Caco-2 (cell line): ENCODE measurements around the gene RXFP3. TPM values are rescaled to one million over a fixed set of nuclear protein-coding genes. Genes with fewer than 3 reads are reported as not detected.
"Not testable (repeated sequence)": the region's sequence is repeated elsewhere in the genome, so short reads cannot be mapped to it uniquely, and the experiment has no call there.

Source experiments
- BruUV-seq: library from RNA; stranded (reverse); fragments of 400-500 nt; replicated peaks from 2 replicates; lab custom pipeline; 2021; lab: Mats Ljungman, UMichigan
- CTCF ChIA-PET: fragments of 300-600 bp; sonication (Branson Sonifier 250); formaldehyde crosslinking; loops from one replicate; lab custom pipeline; 2022; ENCODE audit warnings: antibody characterized with exemption; lab: Charles Lee
- POLR2A ChIA-PET: fragments of 300-600 bp; sonication (Branson Sonifier 250); formaldehyde crosslinking; loops from one replicate; lab custom pipeline; 2022; ENCODE audit warnings: antibody characterized with exemption; lab: Charles Lee
- DNase-seq, 2 experiments: peaks; one replicate each; pipeline versions ENCODE4 v3.0.0 to v3.0.0-alpha.2; 2020 to 2022
- H3K27me3 ChIP-seq: replicated peaks from 2 replicates; pipeline ENCODE4 v1.6.0; 2011; ENCODE audit warnings: low read length; ENCODE audit not compliant: control insufficient read depth, insufficient read depth
- H3K36me3 ChIP-seq: 2 replicates; pipeline ENCODE4 v1.5.1; 2011; ENCODE audit warnings: low read length; ENCODE audit not compliant: control insufficient read depth, insufficient read depth
- H3K4me1 ChIP-seq: fragments of 250-450 bp; sonication (Bioruptor Pico); 2 replicates; pipeline ENCODE4 v1.5.1; 2020; ENCODE audit warnings: mild to moderate bottlenecking
- H3K4me3 ChIP-seq: 2 replicates; pipeline ENCODE4 v1.5.1; 2011; ENCODE audit warnings: low read depth, mild to moderate bottlenecking, control low read depth, low read length
- H3K9me3 ChIP-seq: fragments of 250-450 bp; sonication (Bioruptor Pico); 2 replicates; pipeline ENCODE4 v1.5.1; 2020; ENCODE audit warnings: mild to moderate bottlenecking, moderate library complexity
- H3K27ac Mint-ChIP-seq: one replicate; pipeline ENCODE4 v1.8.0; 2022; ENCODE audit warnings: mixed read lengths; ENCODE audit not compliant: unreplicated experiment
- H3K27me3 Mint-ChIP-seq: one replicate; pipeline ENCODE4 v1.8.0; 2022; ENCODE audit warnings: mixed read lengths; ENCODE audit not compliant: insufficient read depth, unreplicated experiment
- H3K36me3 Mint-ChIP-seq: one replicate; pipeline ENCODE4 v1.8.0; 2022; ENCODE audit warnings: mild to moderate bottlenecking, mixed read lengths; ENCODE audit not compliant: insufficient read depth, unreplicated experiment
- H3K4me1 Mint-ChIP-seq: one replicate; pipeline ENCODE4 v1.8.0; 2022; ENCODE audit warnings: low read depth, mixed read lengths; ENCODE audit not compliant: unreplicated experiment
- H3K4me3 Mint-ChIP-seq: one replicate; pipeline ENCODE4 v1.8.0; 2022; ENCODE audit warnings: mild to moderate bottlenecking, moderate library complexity, mixed read lengths; ENCODE audit not compliant: unreplicated experiment
- H3K9me3 Mint-ChIP-seq: one replicate; pipeline ENCODE4 v1.8.0; 2022; ENCODE audit warnings: mixed read lengths; ENCODE audit not compliant: unreplicated experiment
- CTCF ChIP-seq, 2 experiments: fragments of 200-600 bp in 1 of 2; IDR thresholded peaks; 1 replicate in 1 of 2; 2 replicates in 1 of 2; pipeline versions ENCODE4 v1.5.1 to v1.8.0; 2011 to 2022; ENCODE audit warnings: antibody characterized with exemption in 1 of 2, control low read depth in 1 of 2, inconsistent platforms in 1 of 2, low read depth in 1 of 2, low read length in 1 of 2, mild to moderate bottlenecking in 1 of 2, moderate library complexity in 1 of 2; ENCODE audit not compliant: insufficient read depth in 1 of 2, severe bottlenecking in 1 of 2, unreplicated experiment in 1 of 2
- intact Hi-C: fragments of 100-400 bp; cut with micrococcal nuclease; formaldehyde crosslinking; loops from one replicate; pipeline ENCODE4 v1.10.0; 2022; ENCODE audit not compliant: unreplicated experiment
- total RNA-seq: library from RNA; stranded (reverse); gene quantifications from 2 replicates; pipeline ENCODE4 v1.2.3, GENCODE V29; 2022

The RXFP3 gene
- total RNA-seq, 1 experiment from 2014 or later: not detected

GRCh38 chr5:33903118-33903517 is 33.1 kb upstream of the RXFP3 start:
- ChIA-PET POLR2A (no interaction called here), CTCF (no interaction called here)
- peaks cover 3% of the 10 kb centered on the region for H3K27me3 Mint-ChIP-seq
- intact Hi-C loops: no loop called here
- TF ChIP-seq CTCF (IDR thresholded peaks at IDR 0.05; ENCODE audit: insufficient read depth in 1 of 2, low read depth in 1 of 2, low read length in 1 of 2, severe bottlenecking in 1 of 2, unreplicated experiment in 1 of 2): no peak
- H3K9me3 ChIP-seq: peaks cover 24% of the 10 kb centered on the region; the same call in 1 of the 2 replicates
- no peak for DNase-seq
- H3K4me1 Mint-ChIP-seq: no peaks in the 10 kb centered on the region
- no peak overlapping the region for H3K27ac Mint-ChIP-seq
- H3K27me3 ChIP-seq: no peaks in the 10 kb centered on the region
- no peaks in the 10 kb centered on the region for H3K36me3 Mint-ChIP-seq
- H3K4me3 ChIP-seq: no peak overlapping the region
- H3K4me3 Mint-ChIP-seq: no peak overlapping the region
- no peaks in the 10 kb centered on the region for H3K36me3 ChIP-seq
- peaks cover 39% of the 10 kb centered on the region for H3K9me3 Mint-ChIP-seq
- H3K4me1 ChIP-seq: no peaks in the 10 kb centered on the region
- no TSS peak for BruUV-seq

GRCh38 chr5:33905381-33905780 is 30.8 kb upstream of the RXFP3 start:
- H3K27ac Mint-ChIP-seq: no peak overlapping the region
- peaks cover 40% of the 10 kb centered on the region for H3K9me3 Mint-ChIP-seq
- intact Hi-C loops: no loop called here
- TF ChIP-seq CTCF (IDR thresholded peaks at IDR 0.05; ENCODE audit: insufficient read depth in 1 of 2, low read depth in 1 of 2, low read length in 1 of 2, severe bottlenecking in 1 of 2, unreplicated experiment in 1 of 2): no peak
- no peaks in the 10 kb centered on the region for H3K36me3 ChIP-seq
- H3K9me3 ChIP-seq: peaks cover 24% of the 10 kb centered on the region; the same call in 1 of the 2 replicates
- H3K36me3 Mint-ChIP-seq: no peaks in the 10 kb centered on the region
- no TSS peak for BruUV-seq
- POLR2A ChIA-PET: no interaction called here
- H3K27me3 ChIP-seq: no peaks in the 10 kb centered on the region
- H3K4me3 ChIP-seq: no peak overlapping the region
- H3K27me3 Mint-ChIP-seq: no peaks in the 10 kb centered on the region
- DNase-seq: no peak
- no peaks in the 10 kb centered on the region for H3K4me1 ChIP-seq
- no peaks in the 10 kb centered on the region for H3K4me1 Mint-ChIP-seq
- CTCF ChIA-PET: no interaction called here
- H3K4me3 Mint-ChIP-seq: no peak overlapping the region

- H3K36me3 ChIP-seq, H3K4me1 Mint-ChIP-seq, H3K4me3 Mint-ChIP-seq, BruUV-seq, H3K27me3 ChIP-seq, intact Hi-C loops, H3K27me3 Mint-ChIP-seq, H3K27ac Mint-ChIP-seq, CTCF ChIA-PET, POLR2A ChIA-PET, H3K4me3 ChIP-seq, H3K36me3 Mint-ChIP-seq, H3K4me1 ChIP-seq: not testable (repeated sequence)
- peaks cover 40% of the 10 kb centered on the region for H3K9me3 Mint-ChIP-seq
- H3K9me3 ChIP-seq: peaks cover 24% of the 10 kb centered on the region; the same call in 1 of the 2 replicates
- DNase-seq: peak in 1 of 2 experiments; percentile 16
Observed at GRCh38 chr5:33906248-33906647, 29.9 kb upstream of the RXFP3 start.

- H3K36me3 ChIP-seq, DNase-seq, CTCF ChIA-PET, H3K27me3 ChIP-seq, intact Hi-C loops, H3K27ac Mint-ChIP-seq, POLR2A ChIA-PET, H3K27me3 Mint-ChIP-seq, H3K4me3 Mint-ChIP-seq, H3K4me1 Mint-ChIP-seq, H3K4me3 ChIP-seq, H3K4me1 ChIP-seq, H3K36me3 Mint-ChIP-seq, BruUV-seq, H3K9me3 ChIP-seq: not testable (repeated sequence)
- peaks cover 24% of the 10 kb centered on the region for H3K9me3 Mint-ChIP-seq
Observed at GRCh38 chr5:33914844-33915243, 21.3 kb upstream of the RXFP3 start.
